LoVo (cell line): ENCODE data around the gene BUB1.
"Not testable (repeated sequence)": the region's sequence is repeated elsewhere in the genome, so short reads cannot be mapped to it uniquely, and the experiment has no call there.

Source experiments
- DNase-seq: peaks from one replicate; pipeline ENCODE4 v3.0.0-alpha.2; 2016; ENCODE audit warnings: low spot score

BUB1 gene

GRCh38 chr2:110690083-110690965, 12.5 kb upstream of the BUB1 start:
- no peak for DNase-seq

GRCh38 chr2:110688594-110689091, 10.8 kb upstream of the BUB1 start:
- DNase-seq, result no peak

- not testable (repeated sequence) for DNase-seq
Measured at GRCh38 chr2:110687775-110688484, 10.1 kb upstream of the BUB1 start.

- no peak for DNase-seq
Measured at GRCh38 chr2:110682872-110683271, 5.0 kb upstream of the BUB1 start.

GRCh38 chr2:110682267-110682666, 4.4 kb upstream of the BUB1 start:
- DNase-seq, result no peak

- no peak for DNase-seq
Measured at GRCh38 chr2:110680709-110681108, 2.8 kb upstream of the BUB1 start.

GRCh38 chr2:110679865-110680264, 2.0 kb upstream of the BUB1 start:
- DNase-seq, result no peak

- no peak for DNase-seq
Measured at GRCh38 chr2:110679337-110679707, 1.5 kb upstream of the BUB1 start.

GRCh38 chr2:110678457-110679336, 834 bp upstream of the BUB1 start:
- DNase-seq, result no peak

GRCh38 chr2:110677080-110677479, 783 bp downstream of the BUB1 start:
- DNase-seq, result no peak

- DNase-seq, result no peak
Measured at GRCh38 chr2:110675679-110676078, 2.2 kb downstream of the BUB1 start.

- DNase-seq, result peak; percentile 5
Measured at GRCh38 chr2:110674620-110675555, 3.0 kb downstream of the BUB1 start.

GRCh38 chr2:110673201-110673600, 4.7 kb downstream of the BUB1 start:
- DNase-seq, result no peak

- DNase-seq, result no peak
Measured at GRCh38 chr2:110670826-110671225, 7.0 kb downstream of the BUB1 start.

GRCh38 chr2:110669079-110669478, 8.8 kb downstream of the BUB1 start:
- DNase-seq, result no peak

GRCh38 chr2:110667071-110667470, 10.8 kb downstream of the BUB1 start:
- no peak for DNase-seq

GRCh38 chr2:110664135-110664534, 13.7 kb downstream of the BUB1 start:
- no peak for DNase-seq

GRCh38 chr2:110662560-110662959, 15.3 kb downstream of the BUB1 start:
- DNase-seq, result no peak

- no peak for DNase-seq
Measured at GRCh38 chr2:110660558-110660957, 17.3 kb downstream of the BUB1 start.

GRCh38 chr2:110659248-110659647, 18.6 kb downstream of the BUB1 start:
- DNase-seq, result no peak

GRCh38 chr2:110657724-110658305, 20.0 kb downstream of the BUB1 start:
- no peak for DNase-seq
